NCI-H748 (cell line): ENCODE data around the gene AADACL4.
"Not testable (repeated sequence)": the region's sequence is repeated elsewhere in the genome, so short reads cannot be mapped to it uniquely, and the experiment has no call there.

Experiments used
- DNase-seq: peaks from one replicate; lab custom pipeline; 2025; ENCODE audit not compliant: unreplicated experiment; lab: John Stamatoyannopoulos, UW

Gene AADACL4

DNA sequence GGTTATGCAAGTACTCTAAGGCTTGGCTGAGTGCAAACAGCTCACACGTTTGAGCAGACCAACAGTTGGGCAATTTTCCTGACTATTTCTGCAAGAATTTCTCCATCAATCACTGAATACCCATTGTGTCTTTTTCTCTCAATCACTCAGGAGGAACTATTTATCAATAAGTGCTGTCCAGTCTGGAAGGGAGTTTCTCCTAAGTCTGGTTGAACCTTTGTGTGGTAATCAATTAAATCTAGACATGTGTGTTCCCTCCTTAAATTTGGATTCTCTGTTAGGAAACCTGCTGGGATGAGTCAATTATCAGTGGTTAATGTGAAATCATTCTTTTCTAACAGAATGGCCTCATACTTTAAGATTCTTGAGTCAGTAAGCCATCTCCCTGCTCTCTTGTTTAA, 65.2 kb downstream of the AADACL4 start:
- no peak for DNase-seq

DNA sequence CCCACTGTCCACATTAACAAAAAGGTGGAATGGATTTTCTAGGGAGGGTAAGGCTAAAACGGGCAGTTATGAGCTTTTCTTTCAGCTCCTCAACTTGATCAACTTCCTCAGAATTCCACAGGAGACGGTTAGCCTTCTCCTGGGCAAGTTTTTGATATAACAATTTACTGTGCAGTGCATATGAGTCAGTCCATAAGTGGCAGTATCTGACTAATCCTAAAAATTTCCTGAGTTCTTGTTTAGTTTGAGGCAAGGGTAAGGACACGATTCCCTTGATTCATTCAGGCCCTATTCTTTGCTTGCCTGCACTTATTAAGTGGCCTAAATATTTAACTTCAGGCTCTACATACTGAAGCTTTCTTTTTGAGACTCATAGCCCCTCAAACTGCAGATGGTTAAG, 65.8 kb downstream of the AADACL4 start:
- no peak for DNase-seq

DNA sequence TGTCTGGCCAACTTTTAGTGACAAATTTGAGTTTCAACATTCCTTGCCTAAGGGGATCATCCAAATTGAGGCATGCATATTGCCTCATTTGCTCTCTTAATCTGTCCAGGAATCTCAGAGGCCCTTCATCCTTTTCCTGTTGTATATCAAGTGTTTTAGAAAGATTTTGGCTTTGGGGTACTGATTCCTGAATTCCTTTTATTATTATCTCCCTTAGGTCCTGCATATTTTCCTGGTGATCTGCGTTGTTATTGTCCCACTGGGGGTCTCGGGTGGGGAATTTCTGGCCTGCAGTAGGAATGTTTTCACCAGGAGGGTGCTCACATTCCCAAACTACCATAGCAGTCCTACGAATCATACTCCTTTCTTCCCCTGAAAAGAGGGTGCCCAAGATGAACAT, 67.7 kb downstream of the AADACL4 start:
- no peak for DNase-seq

DNA sequence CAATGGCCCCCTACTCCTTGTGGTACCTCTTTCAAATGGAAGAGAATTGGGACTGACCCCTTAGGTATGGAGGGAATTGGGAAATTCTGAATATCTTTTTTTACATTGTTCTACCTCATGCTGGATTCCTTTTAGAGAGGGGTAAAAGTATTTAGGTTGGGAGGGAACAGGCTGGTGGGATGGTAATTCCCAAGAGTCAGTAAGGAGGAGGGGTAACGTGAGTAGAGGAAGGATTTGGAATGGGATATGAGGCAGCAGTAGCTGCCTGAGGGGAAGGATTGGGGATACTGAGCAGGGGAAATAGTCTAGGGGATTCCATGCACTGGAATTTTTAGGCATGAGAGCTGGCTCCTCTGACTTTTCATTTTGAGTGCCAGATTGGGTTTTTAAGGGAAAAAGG, 68.2 kb downstream of the AADACL4 start:
- no peak for DNase-seq

DNA sequence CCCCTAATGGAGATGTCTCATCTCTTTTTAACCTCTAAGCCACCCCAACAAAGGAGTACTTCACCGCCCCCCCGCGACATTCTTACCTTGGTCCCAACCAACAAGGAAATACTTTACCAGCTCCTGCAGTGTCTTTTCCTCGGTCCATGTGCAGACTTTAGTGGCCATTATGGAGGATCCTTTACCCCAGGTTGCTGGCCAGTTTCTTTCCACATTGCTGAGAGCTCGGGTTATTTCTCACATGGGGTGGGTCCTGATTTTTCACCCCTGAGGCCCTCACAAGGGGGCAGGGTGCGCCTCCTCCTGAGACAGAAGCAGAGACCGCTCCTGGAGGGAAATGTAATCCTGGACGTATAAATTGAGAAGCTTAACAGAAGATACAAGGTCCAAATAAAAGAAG, 69.0 kb downstream of the AADACL4 start:
- DNase-seq, result no peak

DNA sequence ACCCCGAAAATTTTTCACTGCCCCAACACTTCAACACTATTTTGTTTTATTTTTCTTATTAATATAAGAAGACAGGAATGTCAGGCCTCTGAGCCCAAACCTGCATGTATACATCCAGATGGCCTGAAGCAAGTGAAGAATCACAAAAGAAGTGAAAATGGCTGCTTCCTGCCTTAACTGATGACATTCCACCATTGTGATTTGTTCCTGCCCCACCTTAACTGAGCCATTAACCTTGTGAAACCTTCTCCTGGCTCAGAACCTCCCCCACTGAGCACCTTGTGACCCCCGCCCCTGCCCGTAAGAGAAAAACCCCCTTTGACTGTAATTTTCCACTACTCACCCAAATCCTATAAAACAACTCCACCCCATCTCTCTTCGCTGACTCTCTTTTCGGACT, 69.8 kb downstream of the AADACL4 start:
- not testable (repeated sequence) for DNase-seq

DNA sequence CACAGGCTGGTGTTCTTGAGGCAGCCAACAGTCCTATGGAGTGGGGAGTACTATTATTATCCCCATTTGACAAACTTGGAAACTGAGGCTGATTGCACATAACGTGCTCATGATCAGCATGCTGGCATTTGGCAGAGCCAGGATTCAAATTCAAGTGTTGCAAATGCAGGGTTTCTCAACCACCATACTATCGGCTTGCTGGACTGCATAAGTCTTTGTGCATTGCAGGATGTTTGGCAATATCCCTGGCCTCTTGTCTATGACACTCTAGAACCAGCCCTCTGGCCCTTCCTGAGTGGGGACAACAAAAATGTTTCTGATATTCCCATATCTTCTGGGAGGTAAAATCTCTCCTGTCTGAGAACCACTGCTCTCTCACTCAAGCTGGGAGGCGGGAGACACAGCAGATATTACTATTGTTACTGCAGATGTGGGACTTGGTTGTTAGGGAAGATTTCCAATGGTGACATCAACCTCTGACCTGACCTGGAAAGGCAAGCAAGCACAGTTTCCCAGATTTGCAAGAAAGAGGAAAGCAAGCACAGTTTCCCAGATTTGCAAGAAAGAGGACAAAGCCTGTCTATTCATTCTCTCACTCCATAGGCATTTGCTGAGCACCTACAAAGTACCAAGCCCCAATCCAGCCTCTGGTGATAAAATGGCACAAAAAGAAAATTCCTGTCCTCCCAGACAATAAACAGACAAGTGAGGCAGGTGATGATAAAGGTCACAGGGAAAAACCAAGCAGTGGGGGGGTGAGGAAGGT, 71.0 kb downstream of the AADACL4 start:
- DNase-seq, result no peak

DNA sequence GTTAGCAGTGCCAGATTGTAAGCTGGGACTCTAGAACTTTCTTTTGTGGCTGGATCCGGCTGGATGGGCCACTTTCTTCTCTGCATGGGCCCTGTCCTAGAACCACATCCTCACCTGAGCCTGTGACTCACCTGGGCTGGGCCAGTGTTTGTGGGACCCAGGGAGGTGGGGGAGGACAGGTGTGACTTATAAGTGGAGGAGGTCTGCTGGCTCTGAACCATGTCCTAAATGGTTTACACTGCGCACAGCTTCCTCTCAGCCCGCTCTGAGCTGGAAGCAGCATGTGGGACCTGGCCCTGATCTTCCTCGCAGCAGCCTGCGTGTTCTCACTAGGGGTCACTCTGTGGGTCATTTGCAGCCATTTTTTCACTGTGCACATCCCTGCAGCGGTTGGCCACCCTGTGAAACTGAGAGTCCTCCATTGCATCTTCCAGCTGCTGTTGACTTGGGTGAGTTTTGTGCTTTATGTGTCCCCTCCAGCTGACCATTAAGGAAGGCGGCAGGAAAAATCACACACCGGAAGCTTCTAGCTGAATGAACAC, 72.1 kb downstream of the AADACL4 start, which contains the start of gene AADACL3:
TSS of gene AADACL3 (plus strand) at position 215 of the 542 bp plus-strand sequence. CDS start at position 282, 67 bp downstream.
- no peak for DNase-seq
